Endodermal cell (in vitro differentiated cells): ENCODE data around the gene PTPRU. TPM values are rescaled to one million over a fixed set of nuclear protein-coding genes. Genes with fewer than 3 reads are reported as not detected.

Source experiments
- DNase-seq: peaks from one replicate; pipeline ENCODE4 v3.0.0-alpha.2; 2017
- H3K27ac ChIP-seq: 2 replicates; pipeline ENCODE4 v1.5.1; 2013; ENCODE audit warnings: mild to moderate bottlenecking, low read depth, low read length, moderate library complexity
- H3K27me3 ChIP-seq: 2 replicates; pipeline ENCODE4 v1.6.1; 2013; ENCODE audit warnings: mild to moderate bottlenecking, low read length, moderate library complexity; ENCODE audit not compliant: insufficient read depth, control insufficient read depth, poor library complexity, severe bottlenecking
- H3K36me3 ChIP-seq: 2 replicates; pipeline ENCODE4 v1.7.0; 2013; ENCODE audit warnings: mild to moderate bottlenecking, low read length, moderate library complexity; ENCODE audit not compliant: control insufficient read depth, insufficient read depth
- H3K4me1 ChIP-seq: one replicate; pipeline ENCODE4 v1.7.0; 2013; ENCODE audit warnings: low read length; ENCODE audit not compliant: control insufficient read depth, insufficient read depth
- H3K4me3 ChIP-seq: 2 replicates; pipeline ENCODE4 v1.5.1; 2013; ENCODE audit warnings: mild to moderate bottlenecking, low read length, moderate library complexity
- H3K9ac ChIP-seq: 2 replicates; pipeline ENCODE4 v1.6.1; 2013; ENCODE audit warnings: mild to moderate bottlenecking, low read length, moderate library complexity; ENCODE audit not compliant: poor library complexity, severe bottlenecking; ENCODE audit errors: extremely low read depth
- H3K9me3 ChIP-seq: 2 replicates; pipeline ENCODE4 v1.6.1; 2013; ENCODE audit warnings: mild to moderate bottlenecking, low read length, moderate library complexity; ENCODE audit not compliant: control insufficient read depth
- H3K27ac Mint-ChIP-seq: 2 replicates; pipeline ENCODE4 v1.8.0; 2020; ENCODE audit warnings: mixed read lengths
- H3K27me3 Mint-ChIP-seq: 2 replicates; pipeline ENCODE4 v1.8.0; 2021; ENCODE audit warnings: mild to moderate bottlenecking, mixed read lengths; ENCODE audit not compliant: insufficient read depth
- H3K36me3 Mint-ChIP-seq: 2 replicates; pipeline ENCODE4 v1.8.0; 2020; ENCODE audit warnings: low read depth, mixed read lengths
- H3K4me1 Mint-ChIP-seq: 2 replicates; pipeline ENCODE4 v1.8.0; 2020; ENCODE audit warnings: mixed read lengths
- H3K4me3 Mint-ChIP-seq: 2 replicates; pipeline ENCODE4 v1.8.0; 2020; ENCODE audit warnings: mild to moderate bottlenecking, moderate library complexity, mixed read lengths
- H3K9me3 Mint-ChIP-seq: 2 replicates; pipeline ENCODE4 v1.8.0; 2020; ENCODE audit warnings: mild to moderate bottlenecking, mixed read lengths
- WGBS, 2 experiments: methylation state at CpG; one replicate each; pipeline versions ENCODE4 v1.1.5 to v1.1.7; 2013; ENCODE audit warnings: missing lambda C conversion rate in 2 of 2, mixed read lengths in 1 of 2; ENCODE audit not compliant: insufficient coverage in 1 of 2, insufficient read length in 1 of 2; 5-methylcytosine and 5-hydroxymethylcytosine counted together
- total RNA-seq, 2 donors: library from RNA; stranded (reverse); fragmentation: NEBNext Ultra II Directional in 1 of 2; extraction: Animal tissue kit (Norgen Biotek cat#: 25700) in 1 of 2; gene quantifications; 2 replicates in 1 of 2; 3 replicates in 1 of 2; pipeline ENCODE4 v1.2.1, GENCODE V29; 2021
- TF ChIP-seq, protein P1 (sequence below): fragments of 200-600 bp; sonication (generic); conservative IDR thresholded peaks from 2 replicates; pipeline ENCODE4 v1.5.0; 2021; ENCODE audit warnings: antibody characterized with exemption, mild to moderate bottlenecking

The PTPRU gene
- total RNA-seq, 2 donors from 2014 or later, result 49.8 to 73.1 TPM

DNA sequence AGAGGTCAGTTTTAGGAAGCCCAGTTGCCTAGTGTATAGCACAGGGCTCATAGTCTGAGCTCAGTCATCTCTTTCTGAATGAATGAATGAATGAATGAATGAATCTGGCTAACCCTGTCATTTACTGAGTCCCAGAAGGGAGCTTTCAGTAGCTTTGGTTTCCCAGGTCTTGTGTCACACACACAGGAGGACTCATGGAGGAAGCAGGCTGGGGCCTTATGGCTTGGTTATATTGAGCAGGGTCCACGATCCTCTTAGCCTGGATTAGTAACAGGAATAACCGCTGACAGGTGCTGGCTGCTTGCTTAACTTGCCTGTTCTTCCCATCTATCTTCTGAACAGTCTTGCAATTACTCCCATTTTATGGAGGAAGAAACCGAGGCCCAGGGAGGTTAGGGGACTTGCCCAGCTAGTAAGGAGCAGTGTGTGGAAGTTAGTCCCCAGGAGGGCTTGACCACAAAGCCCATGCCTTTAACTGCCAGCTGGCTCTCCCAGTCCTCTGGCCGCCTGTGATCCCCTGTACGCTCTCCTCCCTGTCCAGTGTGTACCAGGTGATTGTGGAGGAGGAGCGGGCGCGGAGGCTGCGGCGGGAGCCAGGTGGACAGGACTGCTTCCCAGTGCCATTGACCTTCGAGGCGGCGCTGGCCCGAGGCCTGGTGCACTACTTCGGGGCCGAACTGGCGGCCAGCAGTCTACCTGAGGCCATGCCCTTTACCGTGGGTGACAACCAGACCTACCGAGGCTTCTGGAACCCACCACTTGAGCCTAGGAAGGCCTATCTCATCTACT, 46.0 kb downstream of the PTPRU start:
- H3K4me3 Mint-ChIP-seq, result no peak overlapping the region
- peaks cover 6% of the 10 kb centered on the region for H3K36me3 Mint-ChIP-seq
- no peak overlapping the region for H3K27ac ChIP-seq
- H3K4me3 ChIP-seq, result no peak overlapping the region
- no peak overlapping the region for H3K9ac ChIP-seq
- peaks cover 6% of the 10 kb centered on the region for H3K4me1 ChIP-seq
- 90 to 98% methylated on average over 10 to 19 of the region's 19 CpGs for WGBS, 2 experiments
- H3K9me3 Mint-ChIP-seq, result no peaks in the 10 kb centered on the region
- H3K36me3 ChIP-seq, result no peaks in the 10 kb centered on the region
- no peaks in the 10 kb centered on the region for H3K27me3 Mint-ChIP-seq
- no peak for DNase-seq
- peaks cover 29% of the 10 kb centered on the region for H3K4me1 Mint-ChIP-seq
- TF ChIP-seq, protein P1, sequence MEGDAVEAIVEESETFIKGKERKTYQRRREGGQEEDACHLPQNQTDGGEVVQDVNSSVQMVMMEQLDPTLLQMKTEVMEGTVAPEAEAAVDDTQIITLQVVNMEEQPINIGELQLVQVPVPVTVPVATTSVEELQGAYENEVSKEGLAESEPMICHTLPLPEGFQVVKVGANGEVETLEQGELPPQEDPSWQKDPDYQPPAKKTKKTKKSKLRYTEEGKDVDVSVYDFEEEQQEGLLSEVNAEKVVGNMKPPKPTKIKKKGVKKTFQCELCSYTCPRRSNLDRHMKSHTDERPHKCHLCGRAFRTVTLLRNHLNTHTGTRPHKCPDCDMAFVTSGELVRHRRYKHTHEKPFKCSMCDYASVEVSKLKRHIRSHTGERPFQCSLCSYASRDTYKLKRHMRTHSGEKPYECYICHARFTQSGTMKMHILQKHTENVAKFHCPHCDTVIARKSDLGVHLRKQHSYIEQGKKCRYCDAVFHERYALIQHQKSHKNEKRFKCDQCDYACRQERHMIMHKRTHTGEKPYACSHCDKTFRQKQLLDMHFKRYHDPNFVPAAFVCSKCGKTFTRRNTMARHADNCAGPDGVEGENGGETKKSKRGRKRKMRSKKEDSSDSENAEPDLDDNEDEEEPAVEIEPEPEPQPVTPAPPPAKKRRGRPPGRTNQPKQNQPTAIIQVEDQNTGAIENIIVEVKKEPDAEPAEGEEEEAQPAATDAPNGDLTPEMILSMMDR, result peak; percentile 13
- H3K27me3 ChIP-seq, result no peaks in the 10 kb centered on the region
- no peaks in the 10 kb centered on the region for H3K9me3 ChIP-seq
- H3K27ac Mint-ChIP-seq, result peak overlapping the region; percentile 77

DNA sequence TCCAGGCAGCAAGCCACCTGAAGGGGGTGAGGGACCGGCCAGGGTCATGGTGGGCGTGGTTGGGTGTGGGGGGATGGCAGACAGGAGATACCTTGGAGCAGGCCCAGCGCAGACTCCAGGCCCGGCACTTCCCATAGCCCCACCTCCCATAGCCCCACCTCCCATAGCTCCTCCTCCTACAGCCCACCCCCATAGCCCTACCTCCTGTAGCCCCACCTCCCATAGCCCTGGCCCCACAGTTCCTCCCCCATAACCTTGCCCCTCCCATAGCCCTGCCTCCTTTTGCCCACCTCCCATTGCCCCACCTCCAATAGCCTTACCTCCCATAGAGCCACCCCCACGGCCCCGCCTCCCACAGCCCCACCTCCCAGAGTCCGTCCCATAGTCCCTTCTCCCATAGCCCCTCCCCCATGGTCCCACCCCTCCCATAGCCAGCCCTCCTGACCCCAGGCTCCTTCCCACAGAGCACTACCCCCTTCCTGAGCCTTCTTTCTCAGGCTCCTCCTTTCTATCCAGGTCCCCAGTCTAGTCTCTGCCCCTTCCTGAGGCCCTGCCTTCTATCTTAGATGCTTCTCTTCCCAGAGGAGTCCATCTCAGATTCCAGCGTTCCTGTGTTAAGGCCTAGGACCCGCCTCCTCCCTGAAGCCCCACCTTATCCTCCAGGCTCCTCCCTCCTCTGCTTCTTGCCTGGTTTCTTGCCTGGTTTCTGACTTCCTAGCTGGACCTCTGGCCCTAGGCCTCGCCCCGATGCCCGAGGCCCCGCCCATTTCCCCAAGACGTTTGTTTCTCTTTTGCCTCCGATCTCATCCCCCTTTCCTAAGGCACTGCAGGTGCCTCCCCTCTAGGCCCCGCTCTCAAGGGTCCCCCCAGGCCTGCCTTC, 46.8 kb downstream of the PTPRU start:
- Mint-ChIP-seq H3K4me1 (peaks cover 26% of the 10 kb centered on the region), H3K27me3 (no peaks in the 10 kb centered on the region), H3K4me3 (peak overlapping the region; percentile 49), H3K9me3 (no peaks in the 10 kb centered on the region), H3K27ac (peak overlapping the region; percentile 93), H3K36me3 (peaks cover 4% of the 10 kb centered on the region)
- TF ChIP-seq, protein P1, result no peak
- no peaks in the 10 kb centered on the region for H3K36me3 ChIP-seq
- no peak overlapping the region for H3K9ac ChIP-seq
- DNase-seq, result peak; percentile 100
- peak overlapping the region; percentile 54 for H3K27ac ChIP-seq
- H3K4me1 ChIP-seq, result peaks cover 6% of the 10 kb centered on the region
- H3K9me3 ChIP-seq, result no peaks in the 10 kb centered on the region
- 8 to 12% methylated on average over 4 to 14 of the region's 16 CpGs for WGBS, 2 experiments
- H3K4me3 ChIP-seq, result peak overlapping the region; percentile 72
- H3K27me3 ChIP-seq, result no peaks in the 10 kb centered on the region

DNA sequence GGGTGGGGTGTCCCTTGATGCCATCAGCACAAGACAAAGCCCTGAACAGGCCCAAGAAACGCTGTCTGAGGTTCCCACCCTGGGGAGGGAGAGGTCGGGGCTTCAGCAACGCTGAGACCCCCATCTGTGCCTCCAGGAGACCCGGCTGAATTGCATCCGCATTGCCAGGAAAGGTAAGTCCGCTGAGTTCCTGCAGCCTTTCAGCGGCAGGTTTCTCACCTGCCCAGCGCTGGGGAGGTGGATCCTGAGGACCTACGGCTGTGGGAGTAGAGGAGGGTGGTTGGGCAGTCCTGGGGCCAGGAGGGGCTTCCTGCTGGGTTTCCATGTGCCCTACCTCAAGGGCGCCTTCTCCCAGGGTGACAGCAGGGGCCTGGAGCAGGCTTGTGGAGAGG, 47.5 kb downstream of the PTPRU start:
- Mint-ChIP-seq H3K36me3 (peaks cover 4% of the 10 kb centered on the region), H3K4me3 (peak overlapping the region; percentile 49), H3K27me3 (no peaks in the 10 kb centered on the region), H3K4me1 (peaks cover 24% of the 10 kb centered on the region), H3K9me3 (no peaks in the 10 kb centered on the region), H3K27ac (peak overlapping the region; percentile 93)
- TF ChIP-seq, protein P1, result no peak
- H3K27me3 ChIP-seq, result no peaks in the 10 kb centered on the region
- H3K4me1 ChIP-seq, result peaks cover 6% of the 10 kb centered on the region
- 62 to 70% methylated on average over 6 to 10 of the region's 10 CpGs for WGBS, 2 experiments
- peak overlapping the region; percentile 72 for H3K4me3 ChIP-seq
- no peak overlapping the region for H3K27ac ChIP-seq
- no peak overlapping the region for H3K9ac ChIP-seq
- no peak for DNase-seq
- no peaks in the 10 kb centered on the region for H3K9me3 ChIP-seq
- H3K36me3 ChIP-seq, result no peaks in the 10 kb centered on the region
